SW 1271 (cell line): ENCODE measurements around the gene RIOK1.

Experiments used
- DNase-seq, 2 experiments: peaks; one replicate each; lab custom pipeline; 2025; lab: John Stamatoyannopoulos, UW

Gene RIOK1

GRCh38 chr6:7409740-7410139 is 20.1 kb downstream of the RIOK1 start:
- no peak for DNase-seq

DNA sequence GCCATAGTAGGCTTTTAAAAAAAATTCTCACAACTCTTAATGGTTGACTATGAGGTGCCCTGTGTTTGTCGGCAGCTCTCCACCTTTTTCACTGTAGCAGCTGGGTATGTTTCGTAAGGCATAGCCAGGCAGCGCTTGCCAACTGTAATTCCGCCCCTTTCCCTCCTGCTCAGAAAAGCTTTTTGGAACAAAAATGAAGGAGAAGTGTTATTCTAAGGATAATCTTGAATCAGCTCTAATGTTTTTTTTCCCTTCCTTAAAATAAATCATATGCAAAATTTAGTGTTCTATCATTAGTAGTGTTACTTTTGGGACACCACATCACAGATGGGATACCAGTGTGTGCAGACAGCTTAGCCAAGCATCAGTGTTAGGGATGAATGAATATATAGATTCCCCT is 21.2 kb downstream of the RIOK1 start:
- no peak for DNase-seq

- no peak for DNase-seq
Observed at GRCh38 chr6:7411328-7411727, 21.7 kb downstream of the RIOK1 start.

DNA sequence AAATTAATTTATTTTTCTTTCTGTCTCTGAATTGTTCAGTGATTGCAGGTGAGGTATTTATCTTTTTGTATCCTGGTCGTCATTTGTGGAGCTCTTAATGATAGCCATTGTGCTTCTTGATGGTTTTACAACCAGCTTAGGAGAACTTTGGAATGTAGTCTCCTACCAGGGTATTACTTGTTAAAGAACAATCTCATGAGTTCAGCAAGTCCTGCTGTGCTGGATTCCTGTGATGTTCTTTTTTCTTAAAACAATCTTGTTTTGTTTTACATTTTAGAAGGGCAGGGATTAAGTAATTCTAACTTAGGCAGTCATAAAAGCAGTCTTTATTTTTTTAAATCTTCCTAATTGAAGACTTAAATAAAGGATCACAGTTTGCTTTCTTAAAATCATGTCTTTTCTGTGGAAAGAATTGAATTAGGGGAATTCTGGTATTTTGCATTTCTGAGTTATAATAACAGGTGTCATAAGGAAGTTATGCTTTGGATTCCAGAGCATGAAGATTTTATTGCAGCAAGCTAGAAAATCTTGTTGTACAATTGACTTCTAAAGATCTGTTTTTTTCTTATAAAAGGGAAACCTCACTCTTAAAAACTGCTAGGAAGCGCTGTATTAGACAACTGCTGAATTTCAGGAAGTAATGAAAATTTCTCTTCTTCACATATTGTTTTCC is 23.7 kb downstream of the RIOK1 start:
- no peak for DNase-seq

DNA sequence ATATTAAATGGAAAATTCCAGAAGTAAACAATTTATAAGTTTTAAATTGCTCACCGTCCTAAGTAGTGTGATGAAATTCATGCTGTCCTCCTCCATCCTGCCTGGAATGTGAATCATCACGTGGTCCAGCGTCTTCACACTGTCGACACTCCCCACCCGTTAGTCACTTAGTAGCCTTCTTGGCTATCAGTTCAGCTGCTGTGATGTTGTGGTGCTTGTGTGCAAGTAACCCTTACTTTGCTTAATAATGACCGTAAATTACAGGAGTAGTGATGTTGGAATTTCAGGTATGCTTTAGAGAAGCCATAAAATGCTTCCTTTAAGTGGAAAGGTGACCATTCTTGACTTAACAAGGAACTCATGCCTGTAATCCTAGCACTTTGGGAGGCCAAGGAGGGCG is 25.2 kb downstream of the RIOK1 start:
- no peak for DNase-seq

GRCh38 chr6:7417684-7418083 is 28.1 kb downstream of the RIOK1 start:
- DNase-seq, result no peak

DNA sequence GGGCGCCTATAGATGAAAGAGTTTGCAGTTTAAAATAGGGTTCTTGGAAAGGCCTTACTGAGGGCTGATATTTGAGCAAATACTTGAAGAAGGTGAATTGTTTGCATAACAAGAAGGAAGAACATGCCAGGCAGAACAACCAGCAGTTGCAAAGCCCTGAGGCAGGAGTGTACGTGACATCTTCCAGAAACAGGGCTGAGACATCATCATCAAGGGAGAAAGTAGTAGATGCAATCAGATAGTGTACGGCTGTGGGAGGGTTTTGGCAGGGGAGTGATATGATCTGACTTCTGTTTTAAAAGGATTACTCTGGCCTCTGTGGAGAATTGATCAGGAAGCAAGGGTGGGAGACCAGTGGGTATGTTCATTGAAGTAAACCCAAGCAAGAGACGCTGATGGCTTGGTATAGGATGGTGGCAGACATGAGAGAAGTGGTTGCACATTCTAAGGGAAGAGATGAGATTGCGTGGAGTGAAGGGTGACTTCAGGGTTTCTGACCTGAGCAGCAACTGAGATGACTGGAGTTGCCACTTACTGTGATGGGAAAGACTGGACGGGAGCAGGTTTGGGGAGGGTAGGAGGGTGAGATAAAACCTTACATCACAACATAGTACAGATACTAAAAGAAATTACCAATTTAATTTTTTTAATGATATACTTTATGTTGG is 28.8 kb downstream of the RIOK1 start:
- no peak for DNase-seq

DNA sequence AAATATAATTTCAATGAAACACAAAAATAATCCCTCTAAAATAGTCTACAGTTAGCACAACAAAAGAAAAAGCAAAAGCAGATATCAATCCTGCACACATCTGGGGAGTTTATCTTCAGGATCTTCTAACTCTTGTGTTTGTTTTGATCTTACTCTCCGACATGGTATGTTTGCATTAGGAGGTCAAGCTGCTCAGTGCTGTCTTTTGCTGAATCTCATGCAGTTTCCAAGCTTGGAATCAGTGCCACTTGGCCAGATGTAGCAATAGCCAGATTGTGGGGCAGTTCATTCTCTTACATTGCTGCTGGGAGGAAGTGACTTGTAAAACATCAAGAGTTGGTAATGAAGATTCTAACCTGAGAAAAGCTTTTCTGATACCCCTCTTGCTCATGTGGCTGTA is 29.5 kb downstream of the RIOK1 start:
- no peak for DNase-seq

- DNase-seq, result no peak
Observed at GRCh38 chr6:7421066-7421465, 31.5 kb downstream of the RIOK1 start.

GRCh38 chr6:7424058-7424457 is 34.5 kb downstream of the RIOK1 start:
- DNase-seq, result no peak

- DNase-seq, result no peak
Observed at GRCh38 chr6:7424967-7425807, 35.6 kb downstream of the RIOK1 start.

DNA sequence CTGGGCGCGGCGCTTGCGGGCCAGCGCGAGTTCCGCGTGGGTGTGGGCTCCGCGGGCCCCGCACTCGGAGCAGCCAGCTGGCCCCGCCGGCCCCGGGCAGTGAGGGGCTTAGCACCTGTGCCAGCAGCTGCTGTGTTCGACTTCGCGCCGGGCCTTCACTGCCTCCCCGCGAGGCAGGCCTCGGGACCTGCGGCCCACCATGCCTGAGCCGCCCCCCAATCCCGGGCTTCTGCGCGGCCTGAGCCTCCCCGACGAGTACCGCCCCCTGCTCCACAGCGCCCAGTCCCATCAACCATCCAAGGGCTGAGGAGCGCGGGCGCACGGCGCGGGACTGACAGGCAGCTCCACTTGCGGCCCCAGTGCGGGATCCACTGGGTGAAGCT is 36.2 kb downstream of the RIOK1 start:
- DNase-seq, result no peak

GRCh38 chr6:7426447-7427169 is 37.0 kb downstream of the RIOK1 start:
- no peak for DNase-seq

DNA sequence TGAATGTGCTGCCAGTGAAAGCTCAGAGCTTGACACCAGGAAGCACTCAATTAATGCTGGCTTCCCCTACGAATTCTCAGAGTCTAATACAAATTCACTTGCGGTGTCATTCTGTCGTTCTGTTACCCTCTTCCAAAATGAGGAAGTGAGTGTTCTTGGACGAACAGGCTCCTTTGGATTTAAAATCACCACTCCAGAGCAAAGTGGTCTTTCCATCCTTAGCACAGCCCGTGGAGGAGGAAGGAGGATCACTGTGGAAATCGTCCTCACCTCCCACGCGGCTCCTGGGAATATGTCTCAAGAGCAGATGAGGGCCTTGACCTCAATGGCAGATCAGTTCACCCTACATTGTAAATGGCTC is 41.7 kb downstream of the RIOK1 start:
- DNase-seq, result no peak

DNA sequence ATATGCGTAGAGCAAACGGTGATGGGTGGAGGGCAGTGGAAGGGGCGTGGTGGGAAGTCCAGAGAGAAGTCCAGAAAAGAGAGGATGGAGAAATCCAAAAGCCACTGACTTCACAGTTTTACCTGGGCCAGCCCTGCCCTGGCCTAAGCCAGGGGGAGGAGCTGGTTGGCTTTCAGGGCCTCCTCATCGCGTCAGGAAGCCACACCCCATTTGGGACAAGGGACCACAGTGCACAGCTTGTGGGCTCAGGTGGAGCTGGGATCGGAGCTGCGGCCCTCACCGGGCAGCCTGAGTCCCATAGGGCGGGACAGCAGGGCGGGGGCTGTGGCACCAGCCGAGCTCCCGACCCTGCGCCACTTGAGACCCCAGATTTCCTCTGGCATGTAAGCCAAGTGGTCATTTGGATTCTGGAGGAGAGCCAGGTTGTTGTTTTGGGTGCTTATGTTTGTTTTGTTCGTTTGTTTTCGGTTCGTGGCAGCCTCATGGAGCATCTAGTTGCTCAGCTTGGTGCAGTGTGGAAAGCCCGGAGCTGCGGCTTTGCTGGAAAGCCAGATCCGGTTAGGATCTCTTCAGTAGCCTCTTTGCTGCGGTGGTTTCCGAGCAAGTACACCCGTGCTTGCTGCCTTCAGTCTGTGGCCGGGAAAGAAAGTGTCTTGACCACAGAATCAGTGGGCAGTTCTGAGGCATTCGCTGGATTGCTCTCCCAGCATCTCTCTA is 42.2 kb downstream of the RIOK1 start:
- DNase-seq, result no peak

DNA sequence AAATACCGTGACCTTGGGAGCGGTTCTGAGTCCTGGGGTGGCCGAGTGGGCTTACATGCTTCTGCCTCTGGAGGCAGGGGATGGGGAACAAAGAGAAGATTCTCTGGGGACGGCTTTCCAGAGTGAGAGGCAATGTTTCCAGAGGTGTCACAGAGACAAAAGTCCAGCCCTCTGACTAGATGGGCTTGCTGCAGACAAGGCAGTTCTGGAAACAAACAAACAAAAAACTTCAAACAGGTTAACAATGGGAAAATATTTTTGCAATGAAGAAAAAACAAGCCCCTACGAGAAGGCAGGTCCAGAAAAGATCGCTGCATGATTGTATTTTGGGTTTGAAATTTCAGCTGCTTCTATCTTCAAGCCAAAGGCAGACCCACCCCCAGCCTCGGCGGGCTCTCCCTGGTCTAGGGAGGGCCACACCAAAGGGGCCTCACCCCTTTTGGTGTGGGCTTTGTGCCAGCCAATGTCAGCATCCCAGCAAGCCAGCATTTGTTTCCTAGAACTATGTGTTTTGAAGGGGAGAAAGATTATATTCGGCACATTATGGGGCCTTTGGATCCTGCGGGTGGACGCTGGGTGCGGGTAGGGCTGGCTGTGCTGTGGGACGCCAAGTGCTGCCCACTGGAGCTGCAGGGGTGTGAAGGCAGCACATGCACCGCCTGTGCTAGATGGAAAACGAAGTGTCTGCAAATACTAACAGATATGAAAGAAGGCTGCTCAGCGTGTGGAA is 42.9 kb downstream of the RIOK1 start:
- DNase-seq, result no peak

- DNase-seq, result no peak
Observed at GRCh38 chr6:7433121-7433617, 43.6 kb downstream of the RIOK1 start.

GRCh38 chr6:7434672-7435071 is 45.1 kb downstream of the RIOK1 start:
- no peak for DNase-seq

DNA sequence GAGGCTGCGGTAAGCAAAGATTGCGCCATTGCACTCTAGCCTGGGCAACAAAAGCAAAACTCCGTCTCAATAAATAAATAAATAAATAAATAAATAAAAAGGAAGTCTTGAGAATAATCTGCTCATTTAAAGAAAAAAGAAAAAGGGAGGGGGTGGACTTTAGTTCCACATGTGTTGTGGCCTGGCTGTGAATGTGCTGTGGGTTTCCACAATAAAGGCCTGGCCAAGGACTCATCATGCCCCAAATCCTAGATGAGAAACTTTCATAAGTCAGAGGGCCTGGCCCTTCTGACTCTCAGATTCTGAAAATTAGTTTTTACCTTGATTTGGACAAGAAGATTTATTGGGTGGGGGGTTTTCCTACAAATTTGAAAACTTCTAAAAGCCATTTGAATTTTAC is 48.4 kb downstream of the RIOK1 start:
- no peak for DNase-seq

- no peak for DNase-seq
Observed at GRCh38 chr6:7439228-7439627, 49.6 kb downstream of the RIOK1 start.

GRCh38 chr6:7440476-7440875 is 50.9 kb downstream of the RIOK1 start:
- DNase-seq, result no peak
